Epidermal melanocyte (primary cell): ENCODE measurements around the gene CEP44.
"Not testable (repeated sequence)": the region's sequence is repeated elsewhere in the genome, so short reads cannot be mapped to it uniquely, and the experiment has no call there.

Experiments
- DNase-seq: peaks from one replicate; pipeline ENCODE4 v3.0.0; 2011; ENCODE audit warnings: low spot score; ENCODE audit not compliant: insufficient read length

Gene CEP44

DNA sequence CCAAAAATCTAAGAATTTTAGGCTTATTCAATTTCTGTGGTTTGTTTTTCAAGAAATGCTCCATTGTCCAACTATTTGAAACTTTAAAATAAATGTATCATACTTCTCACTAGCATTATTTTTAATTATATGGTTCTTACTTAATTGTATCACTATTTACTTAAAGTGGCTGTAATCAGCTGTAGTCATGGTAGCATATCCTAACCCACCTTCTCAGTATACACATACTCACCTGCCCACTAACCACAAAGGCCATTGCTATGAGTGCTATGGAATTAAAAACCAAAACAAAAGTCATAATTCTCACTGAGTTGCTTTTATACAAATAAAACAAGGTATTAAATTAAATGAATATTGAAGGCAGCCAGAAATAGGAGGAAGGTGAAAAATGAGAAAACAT is 5.2 kb upstream of the CEP44 start:
- DNase-seq: no peak

DNA sequence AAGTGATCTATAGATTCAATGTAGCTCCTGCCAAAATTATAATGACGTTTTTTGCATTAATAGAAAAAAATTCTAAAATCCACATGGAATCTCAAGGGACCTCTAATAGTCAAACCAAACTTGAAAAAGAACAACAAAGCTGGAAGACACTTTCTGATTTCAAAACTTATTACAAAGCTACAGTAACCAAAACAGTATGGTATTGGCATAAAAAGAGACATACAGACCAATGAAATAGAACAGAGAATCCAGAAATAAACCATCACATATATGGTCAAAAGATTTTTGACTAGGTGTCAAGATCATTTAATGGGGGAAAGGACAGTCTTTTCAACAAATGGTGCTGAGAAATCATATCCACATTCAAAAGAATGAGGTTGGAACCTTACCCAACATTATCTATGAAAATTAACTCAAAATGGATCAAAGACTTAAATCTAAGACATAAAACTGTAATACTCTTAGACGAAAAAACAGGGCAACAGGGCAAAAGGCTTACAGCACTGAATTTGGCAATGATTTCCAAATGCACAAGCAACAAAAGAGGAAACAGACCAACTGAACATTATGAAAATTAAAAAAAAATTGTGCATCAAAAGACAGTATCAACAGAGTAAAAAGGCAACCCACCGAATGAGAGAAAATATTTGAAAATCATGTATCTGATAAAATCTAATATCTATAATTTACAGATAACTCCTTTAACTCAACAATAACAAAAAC is 4.1 kb upstream of the CEP44 start:
- DNase-seq: no peak

DNA sequence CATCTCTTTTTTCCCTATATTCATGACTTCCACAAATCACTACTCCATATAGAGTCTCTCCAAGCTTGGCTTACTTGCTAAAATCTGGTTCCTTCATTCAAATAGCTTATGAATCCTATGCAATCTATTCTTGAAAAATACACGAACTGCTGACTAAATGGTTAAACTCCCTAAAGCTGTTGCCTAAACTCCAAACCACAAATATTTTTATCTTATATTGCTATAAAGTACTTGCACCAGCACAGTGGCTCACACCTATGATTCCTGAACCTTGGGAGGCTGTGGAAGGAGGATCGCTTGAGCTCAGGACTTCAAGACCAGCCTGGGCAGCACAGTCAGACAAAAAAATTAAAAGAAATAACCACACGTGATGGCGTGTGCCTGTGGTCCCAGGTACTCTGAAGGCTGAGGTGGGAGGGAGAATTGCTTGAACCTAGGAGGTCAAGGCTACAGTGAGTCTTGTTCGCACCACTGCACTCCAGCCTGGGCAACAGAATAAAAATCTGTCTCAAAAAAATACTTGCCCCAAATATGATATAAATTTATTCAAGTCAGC is 2.5 kb upstream of the CEP44 start:
- DNase-seq: no peak

DNA sequence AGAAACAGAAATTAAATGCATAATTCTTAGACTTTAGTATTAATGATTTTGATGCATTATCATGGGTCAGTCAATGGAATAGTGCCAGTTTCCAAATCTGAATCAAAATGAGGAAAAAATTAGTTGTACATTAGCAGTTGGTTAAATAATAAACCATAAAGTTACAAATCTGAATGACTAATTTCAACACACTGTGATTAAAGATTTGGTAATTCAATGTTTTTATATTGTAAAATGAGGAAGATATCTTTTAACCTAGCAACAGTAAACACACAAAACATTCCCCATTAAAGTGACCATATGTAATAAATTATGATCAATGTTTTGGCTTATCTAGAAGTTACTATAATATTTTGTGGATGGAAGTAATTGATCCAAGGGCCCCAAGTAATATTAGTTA is 1.8 kb upstream of the CEP44 start:
- DNase-seq: no peak

DNA sequence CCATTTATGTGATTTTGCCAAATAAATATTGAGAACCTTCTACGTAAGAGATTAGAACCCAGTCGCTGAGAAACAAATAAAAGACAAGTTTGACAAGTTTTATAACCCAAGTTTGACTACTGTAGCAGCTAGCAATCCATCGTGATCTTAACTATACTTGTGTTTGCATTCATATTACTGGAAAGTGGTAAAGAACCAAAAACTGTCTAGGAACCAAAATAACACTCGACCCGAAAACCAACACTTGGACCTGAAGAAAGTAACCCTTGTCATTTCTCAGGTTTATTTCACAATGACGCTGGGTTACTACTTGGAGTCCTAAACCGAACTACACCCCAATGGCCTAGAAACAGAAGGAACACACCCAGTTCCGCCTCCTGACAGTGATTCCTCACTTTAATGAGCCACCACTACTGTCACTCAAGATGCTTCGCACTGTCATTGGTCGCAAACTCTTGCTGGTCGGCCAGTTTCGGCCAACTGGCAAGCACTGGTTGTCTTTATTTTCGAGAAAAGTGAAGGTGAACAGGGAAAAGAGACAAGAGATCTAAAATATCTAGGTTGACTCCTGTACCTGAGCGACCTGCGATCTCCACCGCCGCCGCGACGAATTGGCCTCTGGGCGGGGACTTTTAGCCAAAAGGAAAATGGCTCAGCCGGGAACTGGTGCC is 740 bp upstream of the CEP44 start:
- DNase-seq: peak; percentile 87

DNA sequence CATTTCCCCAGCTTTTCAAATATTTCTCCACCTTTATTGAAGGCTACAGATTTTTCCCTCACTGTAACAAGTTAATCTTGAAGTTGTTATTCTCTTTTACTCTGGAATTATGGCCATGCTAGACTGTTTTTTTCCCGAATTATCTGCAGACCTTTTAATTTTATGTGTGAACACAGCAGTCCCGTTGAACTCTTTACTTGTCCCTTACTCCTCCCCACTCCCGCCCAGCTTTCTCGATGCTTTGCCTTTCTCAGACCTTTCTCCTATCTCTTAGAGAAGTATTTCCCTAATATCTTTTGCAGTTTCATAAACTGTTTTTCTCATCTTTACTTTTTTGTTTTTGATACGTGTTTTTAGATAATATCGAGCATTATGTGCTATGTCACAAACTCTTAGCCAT is 776 bp downstream of the CEP44 start:
- DNase-seq: no peak

DNA sequence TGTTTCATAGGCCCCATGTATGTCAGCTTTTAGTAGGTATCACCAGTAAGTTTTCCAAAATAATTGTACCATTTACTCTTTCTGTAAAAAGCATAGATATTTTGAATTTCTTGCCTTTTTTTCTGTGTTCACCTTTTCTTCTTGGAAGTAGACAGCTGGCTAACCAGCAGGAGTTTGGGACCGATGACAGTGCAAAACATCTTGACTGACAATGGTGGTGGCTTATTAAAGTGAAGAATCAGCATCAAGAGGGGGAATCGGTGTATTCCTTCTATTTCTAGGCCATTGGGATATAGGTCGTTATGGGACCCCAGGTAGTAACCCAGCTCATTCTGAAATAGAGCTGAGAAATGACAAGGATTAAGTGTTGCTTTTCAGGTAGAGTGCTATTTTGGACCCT is 3.2 kb downstream of the CEP44 start:
- DNase-seq: no peak

DNA sequence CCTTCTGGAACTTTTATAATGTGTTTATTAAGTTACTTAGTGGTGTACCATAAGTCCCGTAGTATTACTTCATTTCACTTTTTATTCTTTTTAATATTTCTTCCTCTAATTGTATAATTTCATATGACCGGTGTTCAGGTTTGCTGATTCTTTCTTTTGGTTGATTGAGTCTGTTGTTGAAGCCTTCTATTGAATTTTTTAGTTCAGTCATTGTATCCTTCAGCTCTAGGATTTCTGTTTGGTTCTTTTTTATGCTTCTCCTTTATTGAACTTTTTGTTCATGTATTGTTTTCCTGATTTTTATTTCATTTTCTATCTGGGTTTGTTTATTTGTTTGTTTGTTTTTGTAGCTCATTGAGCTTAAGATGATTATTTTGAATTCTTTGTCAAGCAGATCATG is 8.8 kb downstream of the CEP44 start:
- DNase-seq: no peak

DNA sequence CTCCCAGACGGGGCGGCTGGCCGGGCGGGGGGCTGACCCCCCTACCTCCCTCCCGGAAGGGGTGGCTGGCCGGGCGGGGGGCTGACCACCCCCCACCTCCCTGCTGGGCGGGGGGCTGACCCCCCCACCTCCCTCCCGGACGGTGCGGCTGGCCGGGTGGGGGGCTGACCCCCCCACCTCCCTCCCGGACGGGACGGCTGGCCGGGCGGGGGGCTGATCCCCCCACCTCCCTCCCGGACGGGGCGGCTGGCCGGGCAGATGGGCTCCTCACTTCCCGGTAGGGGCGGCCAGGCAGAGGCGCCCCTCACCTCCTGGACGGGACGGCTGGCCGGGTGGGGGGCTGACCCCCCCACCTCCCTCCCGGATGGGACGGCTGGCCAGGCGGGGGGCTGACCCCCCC is 10.9 kb downstream of the CEP44 start:
- not testable (repeated sequence) for DNase-seq

DNA sequence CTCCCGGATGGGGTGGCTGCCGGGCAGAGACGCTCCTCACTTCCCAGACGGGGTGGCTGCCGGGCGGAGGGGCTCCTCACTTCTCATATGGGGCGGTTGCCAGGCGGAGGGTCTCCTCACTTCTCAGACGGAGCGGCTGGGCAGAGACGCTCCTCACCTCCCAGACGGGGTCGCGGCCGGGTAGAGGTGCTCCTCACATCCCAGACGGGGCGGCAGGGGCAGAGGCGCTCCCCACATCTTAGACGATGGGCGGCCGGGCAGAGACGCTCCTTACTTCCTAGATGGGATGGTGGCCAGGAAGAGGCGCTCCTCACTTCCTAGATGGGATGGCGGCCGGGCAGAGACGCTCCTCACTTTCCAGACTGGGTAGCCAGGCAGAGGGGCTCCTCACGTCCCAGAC is 11.4 kb downstream of the CEP44 start:
- DNase-seq: not testable (repeated sequence)

DNA sequence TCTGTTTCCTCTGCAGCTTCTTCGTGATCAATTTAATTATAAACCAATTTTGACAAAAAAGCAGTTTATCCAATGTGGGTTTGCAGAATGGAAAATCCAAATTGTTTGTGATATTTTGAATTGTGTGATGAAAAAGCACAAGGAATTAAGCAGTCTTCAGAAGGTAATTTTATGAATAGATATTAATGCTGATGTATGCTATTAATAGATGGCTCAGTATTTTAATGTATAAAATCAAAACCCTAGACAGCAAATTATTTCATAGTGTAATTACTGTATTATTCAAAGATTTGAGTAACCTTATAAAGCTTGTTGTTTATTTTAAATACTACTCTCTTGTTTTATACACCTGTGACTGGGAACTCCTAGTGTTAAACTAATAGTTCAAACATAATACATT is 20.0 kb downstream of the CEP44 start:
- no peak for DNase-seq

DNA sequence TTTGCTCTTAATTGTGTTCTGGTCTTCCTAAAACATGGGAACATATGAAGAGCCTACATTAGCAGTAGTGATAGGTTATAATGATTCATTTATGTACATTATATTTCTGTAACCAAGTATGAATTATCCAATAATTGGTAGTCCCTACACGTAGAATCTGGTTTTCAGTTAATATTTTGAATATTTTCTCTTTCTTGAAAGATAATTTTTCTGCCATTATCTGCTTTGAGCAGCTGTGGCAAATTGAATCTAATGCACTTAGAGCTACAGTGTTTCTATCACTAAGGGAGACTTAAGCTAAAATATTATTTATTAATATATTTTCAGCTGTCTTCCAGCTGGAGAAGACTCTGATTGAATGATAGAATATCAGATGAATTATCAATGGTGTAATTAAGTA is 21.0 kb downstream of the CEP44 start:
- DNase-seq: no peak

DNA sequence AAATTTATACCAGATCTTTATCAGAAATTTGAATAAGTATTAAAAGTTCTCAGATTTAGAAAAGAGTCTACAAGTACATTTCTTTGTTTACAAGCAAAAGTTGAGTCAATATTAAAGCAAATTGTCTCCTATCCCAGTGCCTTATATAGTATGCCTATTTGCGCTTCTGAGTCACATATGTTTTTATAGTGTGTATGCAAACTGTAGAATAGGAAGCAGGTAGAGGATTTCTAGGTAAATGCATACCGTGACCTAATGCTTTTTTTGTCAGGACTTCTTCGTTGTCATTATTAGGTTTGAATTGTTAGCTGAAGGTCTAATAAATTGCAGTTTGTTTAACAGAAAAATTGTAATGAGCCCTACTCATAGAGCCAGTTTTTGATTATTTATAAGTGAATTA is 22.2 kb downstream of the CEP44 start:
- no peak for DNase-seq

DNA sequence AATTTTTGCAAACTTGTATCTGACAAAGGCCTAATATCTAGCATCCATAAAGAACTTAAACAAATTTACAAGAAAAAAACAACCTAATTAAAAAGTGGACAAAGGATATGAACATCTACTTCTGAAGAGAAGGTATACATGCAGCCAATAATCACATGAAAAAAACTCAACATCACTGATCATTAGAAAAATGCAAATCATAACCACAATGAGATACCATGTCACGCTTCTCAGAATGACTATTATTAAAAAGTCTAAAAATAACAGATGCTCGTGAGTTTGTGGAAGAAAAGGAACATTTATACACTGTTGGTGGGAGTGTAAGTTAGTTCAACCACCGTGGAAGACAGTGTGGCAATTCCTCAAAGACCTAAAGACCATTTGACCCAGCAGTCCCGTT is 24.0 kb downstream of the CEP44 start:
- DNase-seq: no peak

DNA sequence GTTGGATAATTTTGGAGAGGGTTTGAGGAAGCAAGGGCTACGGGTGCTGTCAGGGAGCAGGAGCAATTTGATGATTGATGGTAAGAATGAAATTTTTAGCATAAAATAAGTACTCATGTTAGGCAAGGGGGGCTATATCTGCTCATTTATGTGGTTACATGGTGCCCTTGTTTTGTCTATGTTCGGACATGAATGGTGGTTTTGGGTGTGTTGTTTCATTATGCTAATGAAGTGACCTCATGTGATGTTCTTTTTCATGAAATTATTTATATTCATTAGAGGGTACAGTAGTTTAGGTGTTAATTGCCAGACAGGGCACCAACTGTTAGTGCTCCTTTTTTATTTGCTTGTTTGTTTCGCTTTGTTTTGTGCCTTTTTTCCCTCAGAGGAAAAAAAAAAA is 29.3 kb downstream of the CEP44 start:
- no peak for DNase-seq

DNA sequence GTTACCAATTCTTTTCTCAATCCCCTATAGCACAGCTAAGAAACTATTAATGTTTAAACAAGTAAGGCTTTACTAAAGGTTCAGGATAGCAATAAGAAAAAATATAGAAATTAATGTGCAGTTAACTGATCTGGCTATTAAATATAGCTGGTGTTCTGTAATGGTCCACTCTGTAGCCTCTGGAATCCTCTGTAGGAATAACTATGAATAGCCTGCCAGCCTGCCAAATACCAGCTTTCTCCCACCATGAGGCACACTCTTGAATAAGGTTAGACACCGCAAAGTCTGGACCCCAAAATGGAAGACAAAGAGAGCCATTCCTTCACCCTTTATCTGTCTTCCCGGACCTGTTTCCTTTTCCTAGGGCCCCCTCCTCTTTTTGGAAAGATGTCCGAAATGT is 30.6 kb downstream of the CEP44 start:
- DNase-seq: no peak

DNA sequence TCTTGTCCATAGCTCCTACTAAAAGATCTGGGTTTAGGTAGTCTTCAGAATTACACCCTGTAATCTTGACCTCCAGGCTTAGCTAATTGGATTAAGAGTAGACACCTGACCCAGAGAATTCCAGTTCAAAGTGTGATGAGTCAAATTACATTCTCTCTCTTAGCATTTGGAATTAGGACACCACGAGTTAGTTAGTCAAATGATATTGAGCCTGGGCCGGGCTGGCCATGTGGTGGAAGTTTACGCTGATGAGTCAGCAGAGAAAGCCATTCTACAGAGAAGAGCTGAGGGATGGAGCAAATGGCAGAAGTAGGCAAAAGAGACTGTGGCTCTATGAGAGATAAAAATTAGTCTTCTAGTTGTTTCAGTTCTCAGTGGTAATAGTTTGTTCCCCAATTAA is 31.1 kb downstream of the CEP44 start:
- DNase-seq: no peak

DNA sequence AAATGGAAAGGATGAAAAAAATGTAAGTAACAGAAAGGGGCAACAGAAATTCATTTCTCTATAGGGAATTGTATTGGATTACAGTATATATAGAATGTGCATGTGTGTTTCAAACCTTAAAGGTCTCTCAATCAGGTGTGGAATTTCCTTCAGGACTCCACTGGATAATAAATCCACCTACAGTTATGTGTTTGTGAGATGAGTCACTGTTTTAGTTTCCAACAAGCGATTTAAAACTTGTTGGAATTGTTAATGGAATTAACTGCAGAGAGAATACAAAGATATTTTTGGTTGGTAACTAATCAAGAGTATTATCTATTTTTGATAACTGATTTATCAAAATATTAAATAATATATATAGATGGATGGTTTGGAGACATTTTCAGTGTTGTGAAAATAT is 32.8 kb downstream of the CEP44 start:
- DNase-seq: no peak

DNA sequence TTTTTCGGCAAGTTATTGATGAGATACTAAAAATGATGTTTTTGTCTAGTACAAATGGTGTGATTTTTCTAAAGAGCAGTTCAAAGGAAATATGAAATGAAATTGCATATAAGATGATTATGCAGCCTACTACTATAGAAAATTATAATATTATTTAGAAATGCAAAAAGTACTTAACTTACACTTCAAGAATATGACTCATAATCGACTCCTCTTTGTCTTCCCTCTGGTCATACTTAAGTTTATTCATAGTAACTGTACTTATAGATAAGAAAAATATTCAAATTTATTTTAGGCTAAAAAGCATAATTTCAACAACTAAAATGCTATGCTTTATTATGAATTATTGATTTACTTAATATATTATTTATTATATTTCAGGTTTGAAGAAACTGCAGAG is 33.2 kb downstream of the CEP44 start:
- DNase-seq: no peak

DNA sequence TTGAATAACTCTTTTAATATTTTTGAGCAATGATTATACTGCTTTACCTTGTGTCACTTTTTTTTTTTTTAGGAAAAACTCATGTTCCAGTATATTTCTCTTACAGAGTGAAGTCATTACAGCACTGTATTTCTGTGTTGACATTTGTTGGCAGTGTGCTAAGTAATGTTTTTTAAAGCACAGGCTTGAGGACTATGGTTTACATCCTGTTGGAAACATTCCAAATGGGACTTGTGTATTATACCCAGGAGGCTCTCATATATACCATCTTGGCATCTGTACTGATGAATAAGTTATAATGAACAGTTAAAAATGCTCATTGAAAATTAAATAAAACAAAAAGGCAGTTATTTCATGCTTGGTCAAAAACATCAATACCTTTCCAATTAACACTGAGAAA is 33.8 kb downstream of the CEP44 start:
- no peak for DNase-seq

DNA sequence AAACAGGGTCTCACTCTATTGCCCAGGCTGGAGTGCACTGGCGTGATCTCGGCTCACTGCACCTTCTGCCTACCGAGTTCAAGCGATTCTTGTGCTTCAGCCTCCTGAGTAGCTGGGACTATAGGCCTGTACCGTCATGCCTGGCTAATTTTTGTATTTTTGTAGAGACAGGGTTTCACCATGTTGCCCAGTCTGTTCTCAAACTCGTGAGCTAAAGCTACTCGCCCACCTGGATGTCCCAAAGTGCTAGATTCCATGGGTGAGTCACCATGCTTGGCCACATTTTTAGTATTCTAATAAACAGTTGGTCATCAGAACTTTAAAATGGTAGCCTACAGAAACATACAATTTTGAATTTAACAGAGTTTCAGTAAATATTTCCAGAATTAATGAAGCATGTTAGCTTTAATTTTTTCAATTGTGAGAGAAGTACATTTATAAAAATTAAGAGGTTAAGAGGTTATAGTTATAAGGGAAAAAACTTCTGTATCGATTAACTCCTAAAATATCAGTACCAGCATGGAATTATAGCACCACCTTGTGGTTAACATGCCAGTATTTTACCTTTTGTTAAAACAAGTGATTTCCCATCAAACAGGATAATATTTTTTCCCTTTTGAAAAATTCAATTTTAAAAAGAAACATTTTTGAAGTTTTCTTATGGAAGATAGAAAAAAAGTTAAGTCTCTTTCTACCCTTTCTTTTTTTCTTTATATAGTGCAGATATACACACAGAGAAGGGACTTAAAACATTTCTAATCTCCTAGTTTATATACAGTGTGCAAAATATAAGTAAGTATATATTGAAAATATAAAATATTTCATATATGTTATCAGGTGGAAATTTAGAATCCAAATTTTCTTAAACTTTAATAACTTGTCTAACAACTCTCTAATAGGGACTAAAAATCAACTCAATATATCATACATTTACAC is 35.4 kb downstream of the CEP44 start:
- no peak for DNase-seq
